ENCODE measurements around the gene CDH4. TPM values are rescaled to one million over a fixed set of nuclear protein-coding genes. Genes with fewer than 3 reads are reported as not detected.

The CDH4 gene
- total and polyA plus RNA-seq, 2 donors (not counting 1 experiment from before 2014, with no cell fraction given): not detected

GRCh38 chr20:61566691-61567090, 314.6 kb downstream of the CDH4 start:
- Histone ChIP-seq H3K9ac (ENCODE audit: low read length) (no peak overlapping the region), H3K36me3 (replicated peaks in 1 of 2; ENCODE audit: control extremely low read depth in 1 of 2, control insufficient read depth in 1 of 2, extremely low read depth in 1 of 2, insufficient read depth in 2 of 2, low read length in 1 of 2) (no peaks in the 10 kb centered on the region), H3K79me2 (ENCODE audit: control insufficient read depth, insufficient read depth, low read length) (no peaks in the 10 kb centered on the region), H3K4me3 (ENCODE audit: control extremely low read depth in 1 of 5, extremely low read depth in 1 of 5, insufficient read depth in 1 of 5, low read depth in 2 of 5, low read length in 4 of 5) (no peak overlapping the region), H3K9me3 (ENCODE audit: control extremely low read depth in 1 of 3, control insufficient read depth in 2 of 3, insufficient read depth in 1 of 3, low read length in 2 of 3) (peaks cover 0 to 44% (median 0%) of the 10 kb centered on the region in 3 donors), H3K27ac (ENCODE audit: low read length in 2 of 2) (no peak overlapping the region), H3K27me3 (replicated peaks in 1 of 4; ENCODE audit: control extremely low read depth in 1 of 4, control insufficient read depth in 3 of 4, insufficient read depth in 4 of 4, low read length in 3 of 4) (no peaks in the 10 kb centered on the region), H4K20me1 (ENCODE audit: control insufficient read depth, insufficient read depth, low read length, poor library complexity, severe bottlenecking) (no peaks in the 10 kb centered on the region), H3K4me1 (ENCODE audit: control insufficient read depth in 2 of 2, insufficient read depth in 2 of 2, low read length in 2 of 2) (no peaks in the 10 kb centered on the region), H3K4me2 (replicated peaks; ENCODE audit: low read depth, low read length, poor library complexity, severe bottlenecking) (no peak overlapping the region), H2AFZ (ENCODE audit: insufficient read depth, low read depth, low read length, poor library complexity, severe bottlenecking) (no peak overlapping the region)
- DNase-seq (no peak), ATAC-seq (ENCODE audit: low read depth) (no peak)
- POLR2A ChIA-PET: no interaction called here
- TF ChIP-seq EZH2 (IDR thresholded peaks at IDR 0.05; ENCODE audit: borderline replicate concordance, insufficient read depth, low read depth, low read length, poor library complexity, severe bottlenecking) (no peak), CTCF (IDR thresholded peaks at IDR 0.05) (no peak)
- no peak overlapping the region for H3K4me3 Mint-ChIP-seq
- H3K27ac Mint-ChIP-seq: no peak overlapping the region
- peaks cover 6% of the 10 kb centered on the region for H3K9me3 Mint-ChIP-seq (ENCODE audit: insufficient read depth)
- no peaks in the 10 kb centered on the region for H3K4me1 Mint-ChIP-seq
- CTCF ChIA-PET: no interaction called here
- intact Hi-C loops (cut with micrococcal nuclease): no loop called here
- no peaks in the 10 kb centered on the region for H3K27me3 Mint-ChIP-seq
- 97% methylated on average over 16 of the region's 22 CpGs for WGBS (ENCODE audit: insufficient coverage)

GRCh38 chr20:61567204-61567603, 315.1 kb downstream of the CDH4 start:
- Mint-ChIP-seq H3K27me3 (no peaks in the 10 kb centered on the region), H3K4me3 (no peak overlapping the region), H3K27ac (no peak overlapping the region), H3K9me3 (ENCODE audit: insufficient read depth) (peaks cover 6% of the 10 kb centered on the region), H3K4me1 (no peaks in the 10 kb centered on the region)
- Histone ChIP-seq H3K9me3 (ENCODE audit: control extremely low read depth in 1 of 3, control insufficient read depth in 2 of 3, insufficient read depth in 1 of 3, low read length in 2 of 3) (peaks cover 0 to 43% (median 0%) of the 10 kb centered on the region in 3 donors), H2AFZ (ENCODE audit: insufficient read depth, low read depth, low read length, poor library complexity, severe bottlenecking) (no peak overlapping the region), H3K9ac (ENCODE audit: low read length) (no peak overlapping the region), H3K4me2 (replicated peaks; ENCODE audit: low read depth, low read length, poor library complexity, severe bottlenecking) (no peak overlapping the region), H3K4me3 (ENCODE audit: control extremely low read depth in 1 of 5, extremely low read depth in 1 of 5, insufficient read depth in 1 of 5, low read depth in 2 of 5, low read length in 4 of 5) (no peak overlapping the region), H3K27ac (ENCODE audit: low read length in 2 of 2) (no peak overlapping the region), H3K36me3 (replicated peaks in 1 of 2; ENCODE audit: control extremely low read depth in 1 of 2, control insufficient read depth in 1 of 2, extremely low read depth in 1 of 2, insufficient read depth in 2 of 2, low read length in 1 of 2) (no peaks in the 10 kb centered on the region), H3K4me1 (ENCODE audit: control insufficient read depth in 2 of 2, insufficient read depth in 2 of 2, low read length in 2 of 2) (no peaks in the 10 kb centered on the region), H4K20me1 (ENCODE audit: control insufficient read depth, insufficient read depth, low read length, poor library complexity, severe bottlenecking) (no peaks in the 10 kb centered on the region), H3K27me3 (replicated peaks in 1 of 4; ENCODE audit: control extremely low read depth in 1 of 4, control insufficient read depth in 3 of 4, insufficient read depth in 4 of 4, low read length in 3 of 4) (no peaks in the 10 kb centered on the region), H3K79me2 (ENCODE audit: control insufficient read depth, insufficient read depth, low read length) (no peaks in the 10 kb centered on the region)
- POLR2A ChIA-PET: no interaction called here
- intact Hi-C loops (cut with micrococcal nuclease): no loop called here
- no peak for ATAC-seq (ENCODE audit: low read depth)
- no peak for TF ChIP-seq CTCF (IDR thresholded peaks at IDR 0.05)
- TF ChIP-seq EZH2 (IDR thresholded peaks at IDR 0.05; ENCODE audit: borderline replicate concordance, insufficient read depth, low read depth, low read length, poor library complexity, severe bottlenecking): no peak
- DNase-seq: no peak
- CTCF ChIA-PET: no interaction called here
- 75% methylated on average over 3 of the region's 4 CpGs for WGBS (ENCODE audit: insufficient coverage)

Measured in B cell (primary cell).